ENCODE data around the gene ERICH4.

The ERICH4 gene

GRCh38 chr19:41414461-41414860, 28.5 kb upstream of the ERICH4 start:
- no peak for DNase-seq (ENCODE audit: low spot score)

GRCh38 chr19:41415154-41415571, 27.8 kb upstream of the ERICH4 start:
- no peak for DNase-seq (ENCODE audit: low spot score)

- no peak for DNase-seq (ENCODE audit: low spot score)
Observed at GRCh38 chr19:41416194-41416674, 26.7 kb upstream of the ERICH4 start.

GRCh38 chr19:41420101-41420880, 22.7 kb upstream of the ERICH4 start:
- no peak for DNase-seq (ENCODE audit: low spot score)

- DNase-seq (ENCODE audit: low spot score), result no peak
Observed at GRCh38 chr19:41421314-41421713, 21.6 kb upstream of the ERICH4 start.

GRCh38 chr19:41421973-41422372, 21.0 kb upstream of the ERICH4 start:
- no peak for DNase-seq (ENCODE audit: low spot score)

- no peak for DNase-seq (ENCODE audit: low spot score)
Observed at GRCh38 chr19:41422456-41422855, 20.5 kb upstream of the ERICH4 start.

- no peak for DNase-seq (ENCODE audit: low spot score)
Observed at GRCh38 chr19:41422955-41423354, 20.0 kb upstream of the ERICH4 start.

- no peak for DNase-seq (ENCODE audit: low spot score)
Observed at GRCh38 chr19:41424335-41425173, 18.4 kb upstream of the ERICH4 start.

- DNase-seq (ENCODE audit: low spot score), result no peak
Observed at GRCh38 chr19:41425174-41426115, 17.5 kb upstream of the ERICH4 start.

GRCh38 chr19:41426116-41426841, 16.7 kb upstream of the ERICH4 start:
- DNase-seq (ENCODE audit: low spot score), result no peak

GRCh38 chr19:41426952-41427646, 15.9 kb upstream of the ERICH4 start, which contains the start of gene B3GNT8:
Gene B3GNT8 (minus strand): TSS chr19:41427374. CDS start chr19:41426778, 596 bp downstream.
- no peak for DNase-seq (ENCODE audit: low spot score)

GRCh38 chr19:41427647-41428480, 15.1 kb upstream of the ERICH4 start:
- no peak for DNase-seq (ENCODE audit: low spot score)

GRCh38 chr19:41428481-41428859, 14.5 kb upstream of the ERICH4 start:
- no peak for DNase-seq (ENCODE audit: low spot score)

- no peak for DNase-seq (ENCODE audit: low spot score)
Observed at GRCh38 chr19:41430922-41431321, 12.0 kb upstream of the ERICH4 start.

- DNase-seq (ENCODE audit: low spot score), result peak; percentile 41
Observed at GRCh38 chr19:41431426-41432386, 11.2 kb upstream of the ERICH4 start.

GRCh38 chr19:41433171-41433570, 9.8 kb upstream of the ERICH4 start:
- DNase-seq (ENCODE audit: low spot score), result no peak

GRCh38 chr19:41434450-41434849, 8.5 kb upstream of the ERICH4 start:
- DNase-seq (ENCODE audit: low spot score), result no peak
